ENCODE measurements around the gene MCC. TPM values are rescaled to one million over a fixed set of nuclear protein-coding genes. Genes with fewer than 3 reads are reported as not detected.

Gene MCC
- total and polyA plus RNA-seq, 12 donors, result 4.2 to 34.1 (median 25.2) TPM

- Histone ChIP-seq H3K27me3 (no peaks in the 10 kb centered on the region), H3K4me3 (no peak overlapping the region), H3K4me1 (peaks cover 0 to 9% (median 0%) of the 10 kb centered on the region in 9 donors), H3K9me3 (no peaks in the 10 kb centered on the region), H3K36me3 (peaks cover 0 to 90% (median 36%) of the 10 kb centered on the region in 9 donors), H3K27ac (no peak overlapping the region)
- WGBS, 2 donors, result 95 to 97% methylated on average over 5 of the region's 5 CpGs
- intact Hi-C loops (cut with DNase I), result loop anchor here in 1 of 10 donors (5.0 kb wide), 1 partner anchor 330 kb away; no protein-coding TSS in a partner anchor
- TF ChIP-seq CTCF (IDR thresholded peaks at IDR 0.05), result no peak
- DNase-seq, result no peak
- ATAC-seq, result no peak
These were observed 485.8 kb downstream of the MCC start for GRCh38 chr5:113002423-113002822.

GRCh38 chr5:113000466-113000865 lies 487.8 kb downstream of the MCC start:
- Histone ChIP-seq H3K36me3 (peaks cover 0 to 89% (median 34%) of the 10 kb centered on the region in 9 donors), H3K9me3 (no peaks in the 10 kb centered on the region), H3K4me3 (no peak overlapping the region), H3K27ac (no peak overlapping the region), H3K4me1 (peaks cover 0 to 21% (median 5%) of the 10 kb centered on the region in 9 donors), H3K27me3 (no peaks in the 10 kb centered on the region)
- ATAC-seq, result no peak
- TF ChIP-seq CTCF (IDR thresholded peaks at IDR 0.05), result no peak
- DNase-seq, result no peak
- WGBS, 2 donors, result 74 to 79% methylated on average over 2 of the region's 2 CpGs
- intact Hi-C loops (cut with DNase I), result loop anchor here in 1 of 10 donors (5.0 kb wide), 1 partner anchor 332 kb away; no protein-coding TSS in a partner anchor

- no peak overlapping the region for H3K27ac ChIP-seq
- H3K4me1 ChIP-seq, result peaks cover 0 to 21% (median 5%) of the 10 kb centered on the region in 9 donors
- H3K9me3 ChIP-seq, result no peaks in the 10 kb centered on the region
- peaks cover 0 to 90% (median 25%) of the 10 kb centered on the region in 9 donors for H3K36me3 ChIP-seq
- intact Hi-C loops (cut with DNase I), result loop anchor here in 8 of 10 donors (5.0 to 10.0 kb wide), 8 partner anchors 327 to 609 kb away; partner anchors contain the start of gene YTHDC2 (in 7 of the 8)
- no peaks in the 10 kb centered on the region for H3K27me3 ChIP-seq
- DNase-seq, result no peak
- no peak for ATAC-seq
- no peak overlapping the region for H3K4me3 ChIP-seq
- WGBS, 2 donors, result 84 to 88% methylated on average over 4 of the region's 4 CpGs
- TF ChIP-seq CTCF (IDR thresholded peaks at IDR 0.05), result no peak
These were observed 490.0 kb downstream of the MCC start for GRCh38 chr5:112998296-112998695.

- Histone ChIP-seq H3K27ac (no peak overlapping the region), H3K4me3 (no peak overlapping the region), H3K27me3 (no peaks in the 10 kb centered on the region), H3K4me1 (peaks cover 0 to 21% (median 5%) of the 10 kb centered on the region in 9 donors), H3K9me3 (no peaks in the 10 kb centered on the region), H3K36me3 (peaks cover 0 to 88% (median 20%) of the 10 kb centered on the region in 9 donors)
- WGBS, 2 donors, result 82 to 83% methylated on average over 4 of the region's 4 CpGs
- intact Hi-C loops (cut with DNase I), result loop anchor here in 8 of 10 donors (1.0 to 10.0 kb wide), 12 partner anchors 328 to 610 kb away; partner anchors contain the start of gene YTHDC2 (in 7 of the 8)
- no peak for DNase-seq
- ATAC-seq, result no peak
- TF ChIP-seq CTCF (IDR thresholded peaks at IDR 0.05), result no peak
These were observed 491.4 kb downstream of the MCC start for GRCh38 chr5:112996830-112997374.

Data from heart right ventricle (tissue), 16 donors.